SJCRH30 (cell line): ENCODE measurements around the gene ITK. TPM values are rescaled to one million over a fixed set of nuclear protein-coding genes. Genes with fewer than 3 reads are reported as not detected.
A peak's percentile ranks its signal among the peaks of the same experiment; 100 is the strongest.

Experiments
- DNase-seq, 2 experiments: peaks; one replicate each; pipeline ENCODE4 v3.0.0-alpha.2; 2015 to 2020
- H3K27ac ChIP-seq: fragments of 250-450 bp; sonication (Bioruptor Pico); 2 replicates; pipeline ENCODE4 v1.5.1; 2020; ENCODE audit warnings: mild to moderate bottlenecking, moderate library complexity
- H3K27me3 ChIP-seq: fragments of 250-450 bp; sonication (Bioruptor Pico); 2 replicates; pipeline ENCODE4 v1.5.1; 2020; ENCODE audit warnings: mild to moderate bottlenecking, moderate library complexity
- H3K36me3 ChIP-seq: fragments of 250-450 bp; sonication (Bioruptor Pico); 2 replicates; pipeline ENCODE4 v1.5.1; 2020; ENCODE audit warnings: mild to moderate bottlenecking, moderate library complexity
- H3K4me1 ChIP-seq: fragments of 250-450 bp; sonication (Bioruptor Pico); 2 replicates; pipeline ENCODE4 v1.5.1; 2020; ENCODE audit warnings: mild to moderate bottlenecking, moderate library complexity
- H3K4me3 ChIP-seq: fragments of 250-450 bp; sonication (Bioruptor Pico); 2 replicates; pipeline ENCODE4 v1.5.1; 2020; ENCODE audit warnings: mild to moderate bottlenecking, moderate library complexity
- H3K9me3 ChIP-seq: fragments of 250-450 bp; sonication (Bioruptor Pico); replicated peaks from 2 replicates; pipeline ENCODE4 v1.5.1; 2020; ENCODE audit warnings: mild to moderate bottlenecking, moderate library complexity
- total RNA-seq: library from RNA; depleted of rRNA; stranded (reverse); fragments of >200 nt; shearing (Covaris generic); gene quantifications from 2 replicates; pipeline ENCODE4 v1.2.3, GENCODE V29; 2014; rRNA removed

The ITK gene
- total RNA-seq, 1 experiment from 2014 or later = not detected

DNA sequence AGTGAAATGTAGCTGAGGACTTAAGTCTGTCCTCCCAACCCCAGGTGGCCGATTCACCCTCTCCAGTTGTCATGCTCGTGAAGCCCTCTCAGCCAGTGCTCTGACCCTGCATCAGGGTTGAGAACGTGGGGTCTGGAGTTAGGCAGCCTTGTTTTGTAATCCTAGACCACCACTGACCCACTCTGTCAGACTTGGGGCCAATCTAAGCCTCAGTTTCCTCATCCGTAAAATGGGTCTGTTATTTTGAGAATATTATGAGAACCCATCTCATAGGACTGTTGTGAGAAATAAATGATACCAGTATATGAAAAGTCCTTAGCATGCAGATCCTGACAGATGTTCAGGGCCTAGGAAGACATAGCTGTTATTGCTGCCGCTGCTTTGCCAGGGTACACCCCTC lies 122.4 kb downstream of the ITK start:
- Histone ChIP-seq H3K9me3 (no peaks in the 10 kb centered on the region), H3K27me3 (no peaks in the 10 kb centered on the region), H3K4me1 (no peaks in the 10 kb centered on the region), H3K27ac (no peak overlapping the region), H3K36me3 (no peaks in the 10 kb centered on the region), H3K4me3 (no peak overlapping the region)
- DNase-seq = no peak

DNA sequence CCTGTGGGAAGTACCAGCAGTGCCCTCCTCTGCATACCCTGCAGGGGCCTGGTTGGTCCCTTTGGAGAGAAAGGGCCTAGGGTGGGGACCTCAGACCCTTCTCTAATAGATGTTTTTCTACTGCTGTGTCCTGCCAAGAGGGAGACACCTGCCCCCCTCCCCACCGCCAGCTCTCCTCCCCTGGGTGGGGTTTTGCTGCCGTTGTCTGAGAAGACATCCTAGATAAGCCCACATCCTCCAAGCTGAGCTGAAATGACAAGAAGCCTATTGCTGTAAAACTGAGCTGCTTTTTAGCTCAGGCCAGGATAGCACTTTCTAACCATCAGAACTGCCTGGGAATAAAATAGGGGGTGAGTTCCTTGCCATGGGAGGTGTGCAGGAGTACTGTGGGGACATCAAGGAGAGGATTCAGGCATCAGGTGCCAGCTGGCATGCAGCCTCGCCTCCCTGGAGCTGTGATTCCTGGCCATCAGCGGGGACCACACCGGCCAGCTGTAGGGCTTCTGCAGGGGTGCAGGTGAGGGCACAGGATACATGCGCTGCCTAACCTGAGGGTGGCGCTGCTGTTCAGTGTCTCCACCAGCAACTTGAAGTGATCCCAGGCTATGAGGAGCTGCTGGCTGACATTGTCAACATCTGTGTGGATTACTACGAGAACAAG lies 123.2 kb downstream of the ITK start:
- Histone ChIP-seq H3K27me3 (no peaks in the 10 kb centered on the region), H3K4me1 (no peaks in the 10 kb centered on the region), H3K27ac (no peak overlapping the region), H3K4me3 (no peak overlapping the region), H3K9me3 (no peaks in the 10 kb centered on the region), H3K36me3 (no peaks in the 10 kb centered on the region)
- peak in 1 of 2 experiments; percentile 27 for DNase-seq

Other genes with a start within 250 kb of the ITK start
- not detected in 2 replicates for gene TIMD4, start 217.6 kb upstream of the ITK start, total RNA-seq
- 0.18 TPM in 1 of 2 replicates, not detected in the other for gene HAVCR1, start 121.7 kb upstream of the ITK start, total RNA-seq
- 0.99 and 1.1 TPM in 2 replicates for gene HAVCR2, start 71.8 kb upstream of the ITK start, total RNA-seq
- 14.0 and 16.4 TPM in 2 replicates for gene MED7, start 38.0 kb upstream of the ITK start, total RNA-seq
- not detected in 2 replicates for gene GARIN3, start 14.6 kb upstream of the ITK start, total RNA-seq
- 1.3 and 2.8 TPM in 2 replicates for gene CYFIP2, start 85.3 kb downstream of the ITK start, total RNA-seq